ENCODE results near the gene TPRG1L. TPM values are rescaled to one million over a fixed set of nuclear protein-coding genes. Genes with fewer than 3 reads are reported as not detected.

Gene TPRG1L
- total RNA-seq, 1 donor from 2014 or later: 54.0 TPM

DNA sequence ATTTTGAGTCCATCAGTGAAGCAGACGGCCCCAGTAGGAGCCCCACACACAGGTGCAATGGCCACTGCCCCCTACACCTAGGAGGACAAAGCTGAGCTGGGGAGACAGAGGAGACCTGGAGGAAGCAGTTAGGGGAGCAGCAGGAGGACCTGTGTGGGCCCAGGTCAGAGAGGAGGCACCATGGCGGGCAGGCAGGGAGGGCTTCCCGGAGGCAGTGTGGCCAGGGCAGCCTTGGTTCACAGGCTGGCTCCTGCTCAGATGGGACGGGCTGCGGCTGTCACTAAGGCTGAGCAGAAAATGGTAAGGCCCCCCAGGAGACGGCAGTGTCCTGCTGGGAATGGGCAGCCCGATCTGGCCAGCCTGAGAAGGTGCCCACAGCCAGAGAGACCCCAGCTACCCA is 28.9 kb upstream of the TPRG1L start:
- peaks cover 22% of the 10 kb centered on the region for H3K4me1 ChIP-seq
- H3K36me3 ChIP-seq: no peaks in the 10 kb centered on the region
- H3K27ac ChIP-seq (replicated peaks): no peak overlapping the region
- TF ChIP-seq, protein P1, sequence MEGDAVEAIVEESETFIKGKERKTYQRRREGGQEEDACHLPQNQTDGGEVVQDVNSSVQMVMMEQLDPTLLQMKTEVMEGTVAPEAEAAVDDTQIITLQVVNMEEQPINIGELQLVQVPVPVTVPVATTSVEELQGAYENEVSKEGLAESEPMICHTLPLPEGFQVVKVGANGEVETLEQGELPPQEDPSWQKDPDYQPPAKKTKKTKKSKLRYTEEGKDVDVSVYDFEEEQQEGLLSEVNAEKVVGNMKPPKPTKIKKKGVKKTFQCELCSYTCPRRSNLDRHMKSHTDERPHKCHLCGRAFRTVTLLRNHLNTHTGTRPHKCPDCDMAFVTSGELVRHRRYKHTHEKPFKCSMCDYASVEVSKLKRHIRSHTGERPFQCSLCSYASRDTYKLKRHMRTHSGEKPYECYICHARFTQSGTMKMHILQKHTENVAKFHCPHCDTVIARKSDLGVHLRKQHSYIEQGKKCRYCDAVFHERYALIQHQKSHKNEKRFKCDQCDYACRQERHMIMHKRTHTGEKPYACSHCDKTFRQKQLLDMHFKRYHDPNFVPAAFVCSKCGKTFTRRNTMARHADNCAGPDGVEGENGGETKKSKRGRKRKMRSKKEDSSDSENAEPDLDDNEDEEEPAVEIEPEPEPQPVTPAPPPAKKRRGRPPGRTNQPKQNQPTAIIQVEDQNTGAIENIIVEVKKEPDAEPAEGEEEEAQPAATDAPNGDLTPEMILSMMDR (IDR thresholded peaks at IDR 0.05; ENCODE audit: borderline replicate concordance): no peak
- DNase-seq: no peak
- peaks cover 6% of the 10 kb centered on the region for H3K27me3 ChIP-seq (ENCODE audit: low read depth)
- intact Hi-C loops (cut with micrococcal nuclease): no loop called here
- no peaks in the 10 kb centered on the region for H3K9me3 ChIP-seq (replicated peaks)
- no peak overlapping the region for H3K4me3 ChIP-seq

DNA sequence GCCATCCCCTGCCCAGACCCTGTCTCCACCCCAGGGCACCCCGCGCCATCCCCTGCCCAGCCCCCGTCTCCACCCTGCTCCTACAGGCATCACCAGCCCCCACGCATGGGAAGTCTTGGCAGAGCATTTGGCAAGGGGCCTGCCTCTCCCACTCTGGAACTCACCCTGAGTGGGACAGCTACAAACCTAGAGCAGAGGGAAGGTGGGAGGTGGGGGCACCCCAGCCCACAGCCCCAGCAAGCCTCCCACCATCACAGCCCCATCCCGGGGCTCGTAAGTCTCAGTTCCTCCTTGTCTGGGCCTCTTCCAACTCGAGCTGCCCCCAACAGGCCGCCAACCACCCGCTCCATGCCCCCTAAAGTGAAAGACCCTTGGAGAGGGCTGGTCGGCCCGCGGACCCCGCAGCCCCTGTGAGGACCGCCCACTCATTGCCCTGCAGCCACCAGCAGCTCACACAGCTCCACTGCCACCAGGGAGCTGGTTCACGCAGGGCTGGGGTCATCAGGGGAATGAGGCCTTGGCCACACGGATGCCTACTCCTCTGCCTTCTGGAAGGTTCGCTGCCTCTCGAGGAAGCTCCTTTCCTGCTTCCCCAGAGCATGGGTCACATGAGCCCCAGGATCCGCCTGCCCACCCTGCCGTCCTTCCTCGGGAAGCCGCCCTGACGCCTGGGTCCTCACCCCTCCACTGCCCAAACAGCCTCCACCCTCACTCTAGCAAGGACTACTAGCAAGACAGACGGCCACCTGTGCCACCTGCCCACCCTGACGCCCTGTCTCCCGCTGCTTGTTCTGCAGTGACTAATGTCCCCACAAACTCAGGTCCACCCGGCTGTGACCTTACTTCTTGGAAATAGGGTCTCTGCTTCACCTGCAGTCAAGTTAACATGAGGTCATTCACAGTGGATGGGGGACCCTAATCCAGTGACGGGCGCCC is 27.9 kb upstream of the TPRG1L start:
- Histone ChIP-seq H3K4me1 (peaks cover 22% of the 10 kb centered on the region), H3K9me3 (replicated peaks) (no peaks in the 10 kb centered on the region), H3K27ac (replicated peaks) (no peak overlapping the region), H3K27me3 (ENCODE audit: low read depth) (peaks cover 6% of the 10 kb centered on the region), H3K4me3 (no peak overlapping the region), H3K36me3 (no peaks in the 10 kb centered on the region)
- no peak for DNase-seq
- TF ChIP-seq, protein P1 (IDR thresholded peaks at IDR 0.05; ENCODE audit: borderline replicate concordance): no peak
- intact Hi-C loops (cut with micrococcal nuclease): no loop called here

DNA sequence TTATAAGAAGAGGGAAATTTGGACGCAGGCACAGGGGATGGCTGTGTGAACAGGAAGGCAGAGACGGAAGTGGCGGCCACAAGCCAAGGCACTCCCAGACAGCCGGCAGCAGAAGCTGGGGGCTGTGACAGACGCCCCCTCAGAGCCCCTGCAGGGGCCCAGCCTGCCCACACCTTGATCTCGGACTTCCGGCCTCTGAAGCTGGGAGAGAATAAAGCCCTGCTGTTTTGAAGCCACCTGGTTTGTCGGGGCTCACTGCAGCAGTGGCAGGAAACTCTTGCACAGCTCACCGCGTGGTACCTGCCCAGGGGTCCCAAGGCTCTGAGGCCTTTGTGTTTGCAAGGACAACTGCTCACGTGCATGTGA is 27.2 kb upstream of the TPRG1L start:
- peak overlapping the region; percentile 47 for H3K4me3 ChIP-seq

DNA sequence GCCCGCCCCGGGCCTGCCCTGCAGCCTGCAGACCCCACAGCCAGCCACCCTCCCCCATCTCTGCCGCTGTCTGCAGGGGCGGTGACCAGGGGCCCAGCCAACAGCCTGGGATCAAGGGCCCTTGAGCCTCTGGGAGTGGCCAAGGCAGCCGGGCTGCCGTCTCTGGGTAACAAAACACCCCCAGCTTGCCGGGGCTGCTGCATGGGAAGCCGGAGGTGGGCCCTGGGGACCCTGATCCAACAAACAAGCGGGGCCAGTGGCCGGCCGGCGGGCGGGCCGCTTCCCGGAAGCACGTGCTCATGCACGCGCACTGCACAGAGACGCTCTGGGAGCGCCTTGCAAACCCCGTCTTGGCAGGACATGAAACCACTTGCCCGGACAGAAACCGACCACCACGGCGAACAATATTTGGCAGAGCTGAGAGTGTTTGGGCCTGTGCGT is 26.7 kb upstream of the TPRG1L start:
- peak overlapping the region; percentile 47 for H3K4me3 ChIP-seq
- peak; percentile 35 for DNase-seq
- TF ChIP-seq, protein P1 (IDR thresholded peaks at IDR 0.05; ENCODE audit: borderline replicate concordance): no peak

More for the DNA sequence above, 27.2 kb upstream of the TPRG1L start:
- Histone ChIP-seq H3K27ac (replicated peaks) (no peak overlapping the region), H3K4me1 (peaks cover 22% of the 10 kb centered on the region), H3K36me3 (no peaks in the 10 kb centered on the region), H3K9me3 (replicated peaks) (no peaks in the 10 kb centered on the region), H3K27me3 (ENCODE audit: low read depth) (peaks cover 6% of the 10 kb centered on the region)
- peak; percentile 37 for DNase-seq
- TF ChIP-seq, protein P1 (IDR thresholded peaks at IDR 0.05; ENCODE audit: borderline replicate concordance): no peak
- intact Hi-C loops (cut with micrococcal nuclease): no loop called here

DNA sequence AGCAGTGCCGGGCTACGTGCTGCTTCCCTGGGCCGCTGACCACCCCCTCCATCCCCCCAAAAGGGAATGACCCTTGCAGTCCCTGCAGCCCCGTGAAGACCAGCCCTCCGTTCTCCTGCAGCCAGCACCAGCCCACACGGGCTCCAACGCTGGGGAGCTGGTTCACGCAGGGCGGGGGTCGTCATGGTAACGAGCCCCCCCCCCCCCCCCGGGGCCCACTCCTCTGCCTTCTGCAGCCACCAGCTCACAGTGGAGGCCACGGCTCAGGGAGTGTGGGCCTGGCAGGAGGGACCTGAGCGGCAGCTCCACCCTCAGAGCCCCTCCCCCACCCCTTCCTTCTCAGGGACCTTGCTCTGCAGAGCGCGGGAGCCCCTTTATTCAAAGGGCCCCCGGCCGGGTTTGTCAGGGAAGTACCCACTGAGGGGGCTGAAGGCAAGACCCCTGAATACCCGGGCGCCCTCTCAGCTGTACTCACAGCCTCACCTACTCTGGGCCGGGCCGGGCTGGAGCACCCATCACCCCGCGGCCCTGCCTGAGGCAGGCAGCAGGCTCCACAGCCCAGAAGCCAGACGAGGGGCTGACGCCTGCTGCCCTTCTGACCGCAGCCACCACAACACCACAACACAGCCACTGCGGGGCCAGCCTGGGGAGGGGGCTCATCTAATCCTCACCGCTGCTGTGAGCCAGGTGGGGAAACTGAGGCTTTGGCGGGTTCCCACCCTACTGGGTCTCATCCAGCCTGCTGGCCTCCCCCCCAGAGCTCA is 26.1 kb upstream of the TPRG1L start:
- H3K36me3 ChIP-seq: no peaks in the 10 kb centered on the region
- H3K27ac ChIP-seq (replicated peaks): no peak overlapping the region
- intact Hi-C loops (cut with micrococcal nuclease): no loop called here
- H3K9me3 ChIP-seq (replicated peaks): no peaks in the 10 kb centered on the region
- H3K4me3 ChIP-seq: peak overlapping the region; percentile 47
- TF ChIP-seq, protein P1 (IDR thresholded peaks at IDR 0.05; ENCODE audit: borderline replicate concordance): no peak
- peaks cover 22% of the 10 kb centered on the region for H3K4me1 ChIP-seq
- no peak for DNase-seq
- no peaks in the 10 kb centered on the region for H3K27me3 ChIP-seq (ENCODE audit: low read depth)

More for the DNA sequence above, 26.7 kb upstream of the TPRG1L start:
- peaks cover under 1% of the 10 kb centered on the region for H3K27me3 ChIP-seq (ENCODE audit: low read depth)
- intact Hi-C loops (cut with micrococcal nuclease): no loop called here
- H3K9me3 ChIP-seq (replicated peaks): no peaks in the 10 kb centered on the region
- H3K27ac ChIP-seq (replicated peaks): peak overlapping the region; percentile 5
- peaks cover 22% of the 10 kb centered on the region for H3K4me1 ChIP-seq
- no peaks in the 10 kb centered on the region for H3K36me3 ChIP-seq
